Measurements from ENCODE around the gene CDK5RAP2.
"Not testable (repeated sequence)": the region's sequence is repeated elsewhere in the genome, so short reads cannot be mapped to it uniquely, and the experiment has no call there.

CDK5RAP2 gene

DNA sequence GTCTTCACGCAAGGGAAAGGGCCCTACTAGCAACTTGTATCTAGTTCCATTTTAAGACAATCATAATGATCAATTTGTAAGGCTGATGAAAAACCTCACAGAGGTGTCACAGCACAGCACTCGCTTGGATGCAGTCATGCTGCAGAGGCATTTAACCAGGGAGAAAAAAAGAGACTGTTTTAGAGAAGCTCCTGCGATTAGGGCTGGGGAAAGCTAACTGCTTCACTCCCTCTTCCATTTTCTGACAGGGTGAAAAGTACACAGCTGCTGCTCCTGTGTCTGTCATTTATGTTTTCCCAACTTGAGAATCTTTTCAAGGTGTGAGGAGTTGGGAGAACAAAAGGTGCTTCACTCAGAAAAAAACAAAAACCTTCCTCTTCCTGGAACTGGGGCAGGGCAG lies 106.4 kb downstream of the CDK5RAP2 start:
- DNase-seq (ENCODE audit: low read depth in 2 of 2), result no peak

DNA sequence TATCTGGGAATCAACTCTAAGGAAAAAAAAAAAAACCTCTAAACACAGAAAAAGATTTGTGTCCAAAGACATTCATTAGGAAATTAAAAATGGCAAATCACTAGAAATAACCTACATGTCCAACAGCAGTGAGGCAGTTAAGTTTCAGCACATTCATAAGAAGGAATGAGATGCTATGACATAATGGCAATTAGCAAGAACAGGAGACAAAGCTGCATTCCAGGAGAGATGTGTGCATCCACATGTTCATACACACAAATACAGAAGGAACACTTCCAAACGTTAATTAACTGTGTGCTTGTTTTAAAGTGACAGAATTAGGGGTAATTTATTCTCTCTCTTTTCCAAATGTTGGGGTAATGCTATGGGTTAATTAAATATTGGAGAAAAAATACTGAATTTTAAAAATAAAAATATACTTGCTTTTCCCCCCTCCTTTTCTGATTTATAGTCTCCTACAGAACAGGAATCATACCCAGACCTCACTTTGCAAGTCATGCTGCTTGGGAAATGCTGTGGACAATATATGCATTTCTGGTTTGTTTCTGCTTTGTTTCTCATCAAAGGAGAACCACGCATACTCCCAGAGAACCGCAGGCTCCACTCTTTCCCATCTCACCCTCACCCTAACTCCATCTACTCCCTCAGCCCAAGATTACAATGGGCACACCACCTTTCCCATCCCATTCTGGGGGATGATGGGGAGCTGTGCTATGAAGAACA lies 114.1 kb downstream of the CDK5RAP2 start:
- no peak for DNase-seq (ENCODE audit: low read depth in 2 of 2)

DNA sequence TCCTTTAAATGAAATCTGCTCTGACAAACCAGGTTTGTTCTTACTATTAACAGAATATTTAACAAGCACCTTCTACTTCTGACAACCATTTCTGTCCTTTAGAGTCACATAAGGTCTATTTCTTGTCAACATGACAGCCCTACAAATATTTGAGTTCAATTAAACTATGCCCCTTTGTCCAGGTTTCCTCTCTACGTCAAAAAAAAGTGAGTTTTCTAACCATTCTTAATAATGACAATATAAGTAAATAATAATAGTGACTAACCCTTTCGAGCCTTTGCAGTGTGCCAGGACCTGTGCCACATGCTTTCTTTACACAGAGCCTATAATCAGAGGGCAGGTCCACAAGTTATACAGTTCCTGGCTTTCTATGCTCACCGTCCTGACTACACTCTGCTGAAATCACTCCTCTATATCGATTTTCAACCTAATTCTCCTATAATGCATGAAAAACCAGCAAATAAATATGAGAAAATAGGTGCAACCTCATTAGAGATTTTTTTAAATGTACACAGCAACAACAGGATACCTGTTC lies 115.0 kb downstream of the CDK5RAP2 start:
- no peak for DNase-seq (ENCODE audit: low read depth in 2 of 2)

DNA sequence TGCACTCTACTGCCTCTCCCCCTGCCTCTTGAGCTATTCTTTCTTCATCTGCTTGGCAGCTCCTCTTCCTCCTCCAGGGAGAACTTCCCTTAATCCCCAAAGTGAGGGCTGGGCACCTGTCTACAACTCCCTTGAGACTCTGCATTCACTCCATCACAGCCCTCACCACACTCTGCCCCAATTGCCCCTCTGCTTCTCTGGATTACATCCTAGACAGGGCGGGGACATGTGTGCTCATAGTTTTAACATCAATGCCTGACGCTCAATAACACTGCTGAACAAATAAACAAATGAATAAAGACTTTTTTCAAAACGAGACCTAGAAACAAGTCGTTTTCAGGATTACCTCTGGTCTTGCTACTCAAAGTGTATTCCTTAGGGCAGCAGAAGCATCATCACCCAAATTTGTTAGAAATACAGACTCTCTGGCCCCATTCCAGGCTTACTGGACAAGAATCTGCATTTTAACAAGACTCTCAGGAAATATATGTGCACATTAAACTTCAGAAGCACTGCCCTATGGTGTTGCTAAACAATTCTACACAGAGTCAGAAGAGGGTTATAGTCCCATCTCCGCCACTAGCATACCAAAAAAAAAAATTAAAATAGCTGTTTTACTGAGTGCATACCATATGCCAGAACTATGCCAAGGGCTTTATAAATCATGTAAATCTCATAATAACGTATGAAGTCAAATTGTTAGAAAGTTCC lies 115.6 kb downstream of the CDK5RAP2 start:
- DNase-seq (ENCODE audit: low read depth in 2 of 2), result no peak

DNA sequence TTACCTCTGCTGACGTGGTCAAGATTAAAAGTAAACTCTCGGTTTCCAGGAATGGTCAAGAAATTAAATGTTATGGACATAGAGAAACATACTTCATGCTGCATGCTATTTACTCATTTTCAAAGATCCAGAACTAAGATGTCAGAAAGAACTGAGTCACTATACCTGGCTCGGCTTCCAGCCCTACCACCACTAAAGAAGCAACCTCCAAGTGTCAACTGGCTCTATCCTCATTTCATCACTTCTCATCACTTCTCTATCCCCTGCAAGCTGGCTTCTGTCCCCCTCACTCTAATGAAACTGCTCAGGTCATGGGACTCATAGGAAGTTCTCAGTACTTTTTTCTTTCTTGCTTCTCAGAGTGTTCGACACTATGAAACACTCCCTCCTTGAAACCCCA lies 116.2 kb downstream of the CDK5RAP2 start:
- no peak for DNase-seq (ENCODE audit: low read depth in 2 of 2)

DNA sequence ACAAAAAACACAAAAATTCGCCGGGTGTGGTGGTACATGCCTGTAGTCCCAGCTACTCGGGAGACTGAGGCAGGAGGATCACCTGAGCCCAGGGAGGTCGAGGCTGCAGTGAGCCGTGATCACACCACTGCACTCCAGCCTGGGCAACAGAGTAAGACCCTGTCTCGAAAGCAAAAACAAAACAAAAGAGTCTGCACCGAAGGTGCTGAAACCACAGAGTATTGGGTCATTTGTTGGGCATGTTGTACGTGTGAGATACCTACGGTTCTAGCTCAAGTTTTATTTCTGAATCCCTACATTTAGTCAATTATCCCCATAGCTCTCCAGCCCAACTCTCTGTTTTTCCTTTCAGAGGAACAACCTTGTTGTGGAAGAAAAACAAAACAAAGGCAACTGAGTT lies 118.3 kb downstream of the CDK5RAP2 start:
- not testable (repeated sequence) for DNase-seq (ENCODE audit: low read depth in 2 of 2)

DNA sequence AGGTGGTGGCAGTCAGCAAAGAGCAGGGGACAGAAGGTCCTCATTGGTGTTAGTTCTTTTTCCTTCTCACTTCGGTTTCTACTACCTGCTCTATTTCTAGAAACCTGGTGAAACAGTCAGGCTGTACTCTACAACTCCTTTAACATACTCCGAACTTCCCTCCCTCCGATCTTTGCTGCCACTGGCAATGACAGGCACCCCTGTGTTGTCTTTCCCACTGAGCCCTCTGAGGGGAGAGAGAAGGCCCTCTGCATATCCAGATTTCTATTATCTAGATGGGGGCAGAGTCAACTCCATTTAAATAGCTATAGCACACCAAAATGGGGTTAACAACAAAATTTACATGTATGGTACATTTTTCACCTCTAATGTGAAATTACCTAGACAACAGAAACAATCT lies 123.7 kb downstream of the CDK5RAP2 start:
- DNase-seq (ENCODE audit: low read depth in 2 of 2), result no peak

DNA sequence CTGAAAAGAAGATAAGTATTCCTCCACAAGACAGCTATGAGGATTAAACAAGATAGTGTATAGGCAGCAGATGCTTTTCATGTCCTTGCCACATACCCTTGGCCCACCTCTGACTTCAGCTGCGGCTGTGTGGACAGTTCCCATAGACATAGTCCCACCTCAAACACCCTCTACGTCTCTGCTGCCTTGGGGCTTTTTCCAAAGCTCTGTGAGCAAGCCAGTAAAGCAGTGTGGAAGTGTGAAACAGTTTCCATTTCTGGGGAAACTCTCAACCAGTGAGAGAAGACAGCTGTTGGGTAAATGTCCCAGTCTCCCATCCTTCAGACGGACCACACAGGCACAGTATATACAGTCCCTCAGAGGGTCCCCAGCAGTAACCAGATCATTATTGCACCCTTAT lies 125.5 kb downstream of the CDK5RAP2 start:
- DNase-seq (ENCODE audit: low read depth in 2 of 2), result no peak

DNA sequence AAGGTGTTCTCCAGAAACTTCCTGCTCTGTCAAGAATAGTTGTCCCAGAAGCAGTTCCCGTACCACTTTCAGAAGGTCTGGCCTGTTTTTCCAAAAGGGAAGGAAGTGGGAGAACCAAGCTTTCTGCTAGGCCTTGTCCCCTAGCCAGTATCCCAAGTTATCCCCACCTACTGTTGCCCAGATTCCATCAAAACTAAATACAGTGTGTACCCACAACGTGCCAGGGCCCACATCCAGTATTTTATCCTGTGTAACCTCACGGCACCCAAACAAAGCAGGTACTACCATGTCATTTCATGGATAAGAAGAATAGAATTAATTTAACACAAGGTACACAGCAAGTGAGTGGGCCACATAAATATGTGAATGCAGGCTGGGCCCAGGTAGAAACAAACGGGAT lies 126.2 kb downstream of the CDK5RAP2 start:
- no peak for DNase-seq (ENCODE audit: low read depth in 2 of 2)

DNA sequence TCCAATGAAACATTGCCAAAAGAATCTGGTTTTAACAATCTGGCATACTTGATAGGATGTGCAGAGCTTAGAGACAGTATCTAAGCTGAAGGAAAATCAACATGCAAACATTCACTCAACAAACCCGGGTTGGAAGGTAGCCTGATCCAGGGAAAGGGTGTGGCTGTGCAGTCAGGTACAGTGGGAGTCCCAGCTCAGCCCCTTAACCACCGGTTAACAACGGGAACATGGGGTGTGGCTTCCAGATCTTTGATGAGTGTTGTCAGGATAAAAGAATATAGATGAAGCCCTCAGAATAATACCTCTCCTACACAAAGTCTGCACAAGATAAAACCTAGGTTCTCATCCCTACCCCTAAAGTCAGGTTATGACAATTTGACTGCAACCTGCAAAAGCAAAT lies 127.3 kb downstream of the CDK5RAP2 start:
- no peak for DNase-seq (ENCODE audit: low read depth in 2 of 2)

DNA sequence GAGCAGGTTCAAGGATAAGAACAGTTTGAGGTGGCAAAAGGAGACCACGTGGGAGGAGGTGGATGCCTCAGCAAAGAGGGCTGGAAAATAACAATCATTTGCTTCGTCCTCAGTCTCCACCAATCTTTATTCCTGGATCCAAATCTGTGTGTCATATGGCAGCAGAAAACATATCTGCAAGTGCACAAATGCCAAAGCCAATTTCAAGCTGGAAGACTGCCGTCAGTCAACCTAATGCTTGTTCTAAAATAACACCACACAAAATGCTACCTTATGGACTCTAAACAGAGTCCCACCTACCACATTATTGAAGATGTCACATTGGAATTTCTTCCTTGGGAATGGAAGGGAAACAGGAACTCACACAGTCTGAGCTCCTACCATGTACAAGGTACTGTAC lies 129.1 kb downstream of the CDK5RAP2 start:
- no peak for DNase-seq (ENCODE audit: low read depth in 2 of 2)

DNA sequence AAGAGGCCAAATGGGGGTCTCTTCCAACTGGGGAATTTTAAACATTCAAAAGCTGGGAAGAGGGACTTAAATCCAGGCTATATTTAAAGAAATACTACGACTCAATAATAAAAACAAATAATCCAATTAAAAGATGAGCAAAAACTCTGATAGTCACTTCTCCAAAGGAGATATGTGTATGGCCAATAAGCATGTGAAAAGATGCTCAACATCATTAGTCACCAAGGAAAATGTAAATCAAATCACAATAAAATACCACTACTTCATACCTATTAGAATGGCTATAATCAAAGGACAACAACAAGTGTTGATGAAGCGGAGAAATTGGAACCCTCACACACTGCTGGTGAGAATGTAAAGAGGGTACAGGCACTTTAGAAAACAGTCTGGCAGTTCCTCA lies 130.4 kb downstream of the CDK5RAP2 start:
- no peak for DNase-seq (ENCODE audit: low read depth in 2 of 2)

DNA sequence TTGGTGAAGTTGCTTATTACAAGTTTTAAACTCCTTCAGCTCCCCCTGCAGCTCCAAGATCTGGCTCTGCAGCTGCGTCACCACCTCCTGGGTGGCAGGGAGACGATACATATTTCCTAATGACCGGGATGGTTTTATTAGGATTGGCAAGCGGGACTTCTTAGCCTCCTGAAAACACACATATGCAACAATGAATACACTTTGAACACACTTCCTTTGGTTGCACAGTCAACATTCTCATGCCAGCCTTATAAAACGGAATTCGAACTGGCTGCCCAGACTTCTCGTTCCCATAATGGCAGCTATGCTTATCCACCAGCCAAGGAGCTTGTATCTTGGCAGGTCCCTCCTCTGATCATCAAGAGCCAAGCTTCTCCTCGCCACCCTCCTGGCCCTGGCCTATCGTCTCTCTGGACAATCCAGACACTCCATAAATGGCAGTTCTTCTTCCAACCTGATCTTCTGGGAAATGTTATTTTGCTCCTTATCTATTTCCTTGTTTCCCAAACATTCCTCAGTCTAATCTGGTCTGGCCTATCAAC lies 131.9 kb downstream of the CDK5RAP2 start:
- DNase-seq (ENCODE audit: low read depth in 2 of 2), result no peak

DNA sequence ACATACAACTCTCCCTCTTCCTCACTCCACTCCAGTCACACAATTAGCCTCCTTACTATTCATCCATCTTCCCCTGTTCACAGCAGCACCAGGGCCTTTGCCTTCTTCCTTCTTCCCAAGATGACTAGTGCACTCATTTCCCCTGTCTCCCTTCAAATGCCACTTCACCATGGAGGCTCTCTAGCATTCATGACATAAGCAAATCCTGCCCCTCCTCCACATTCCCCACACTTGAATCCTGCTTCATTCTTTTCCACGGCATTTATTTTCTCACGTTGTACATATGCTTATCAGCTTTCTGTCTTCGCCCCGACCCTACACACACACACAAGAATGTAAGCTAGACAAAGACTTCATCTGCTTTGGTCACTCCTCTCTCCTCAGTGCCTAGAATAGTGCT lies 133.3 kb downstream of the CDK5RAP2 start:
- DNase-seq (ENCODE audit: low read depth in 2 of 2), result no peak

DNA sequence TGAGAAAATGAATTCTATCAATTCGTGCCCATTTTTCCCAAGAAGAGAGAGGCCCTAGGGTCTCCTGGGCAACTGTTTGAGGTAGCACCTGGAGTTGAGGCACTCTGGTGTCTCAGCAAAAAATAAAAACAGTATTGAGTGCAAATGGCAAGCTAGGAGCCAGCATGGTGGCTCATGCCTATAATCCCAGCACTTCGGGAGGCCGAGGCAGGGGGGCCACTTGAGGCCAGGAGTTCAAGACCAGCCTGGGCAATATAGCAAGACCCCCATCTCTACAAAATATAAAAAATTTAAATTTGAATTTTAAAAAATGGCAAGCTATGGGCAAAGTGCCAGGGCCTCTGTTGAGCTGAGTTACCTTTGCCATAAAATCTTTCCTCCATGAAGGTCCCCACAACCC lies 136.0 kb downstream of the CDK5RAP2 start:
- no peak for DNase-seq (ENCODE audit: low read depth in 2 of 2)

DNA sequence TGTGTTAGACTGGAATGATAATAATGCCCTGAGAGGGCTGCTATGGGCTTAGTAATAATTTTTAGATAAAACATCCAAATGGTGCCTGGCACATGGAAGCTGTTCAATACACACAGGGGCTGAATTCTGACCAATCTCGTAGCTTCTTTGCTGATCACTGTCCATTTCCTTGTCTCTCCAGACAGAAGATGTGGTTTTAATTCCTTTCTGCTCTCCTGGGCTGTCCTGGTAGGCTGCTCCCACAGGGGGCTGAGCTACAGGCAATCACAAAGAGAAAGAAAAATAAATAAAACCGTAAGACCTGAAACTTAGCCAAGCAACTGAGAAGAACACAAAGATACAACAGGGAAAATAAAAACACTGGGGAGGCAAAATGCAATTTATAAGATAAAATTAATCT lies 136.5 kb downstream of the CDK5RAP2 start:
- DNase-seq (ENCODE audit: low read depth in 2 of 2), result no peak

DNA sequence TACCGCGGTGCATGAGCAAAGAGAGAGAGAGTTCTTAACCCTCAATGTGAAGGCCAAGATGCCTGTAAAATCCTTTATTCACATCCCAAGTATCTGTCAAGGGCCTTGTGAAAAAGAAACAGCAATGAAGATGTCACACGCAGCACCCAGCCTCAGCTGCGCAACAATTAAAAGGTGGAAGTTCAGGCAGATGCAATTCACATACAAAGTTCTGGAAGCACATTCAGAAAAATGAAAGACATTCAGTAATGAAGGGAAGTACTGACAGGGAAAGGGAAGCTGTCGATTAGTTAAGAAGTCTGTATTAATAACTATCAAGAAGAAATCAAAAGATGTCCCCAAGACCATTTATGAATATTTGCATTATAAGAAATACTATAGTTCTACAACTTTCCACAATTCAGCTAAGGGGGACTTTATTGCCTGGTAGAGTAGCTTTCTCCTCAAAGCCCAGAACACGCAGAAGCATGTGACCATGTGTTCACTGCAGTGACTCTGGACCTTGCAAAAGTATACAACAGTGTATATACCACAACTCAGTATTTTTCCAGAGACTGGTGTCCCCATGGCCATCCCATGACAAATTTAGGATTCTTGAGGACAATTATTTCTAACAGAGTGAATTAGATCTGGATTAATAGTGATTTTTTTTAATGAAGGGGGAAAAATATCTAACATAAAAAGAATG lies 137.5 kb downstream of the CDK5RAP2 start:
- DNase-seq (ENCODE audit: low read depth in 2 of 2), result no peak

DNA sequence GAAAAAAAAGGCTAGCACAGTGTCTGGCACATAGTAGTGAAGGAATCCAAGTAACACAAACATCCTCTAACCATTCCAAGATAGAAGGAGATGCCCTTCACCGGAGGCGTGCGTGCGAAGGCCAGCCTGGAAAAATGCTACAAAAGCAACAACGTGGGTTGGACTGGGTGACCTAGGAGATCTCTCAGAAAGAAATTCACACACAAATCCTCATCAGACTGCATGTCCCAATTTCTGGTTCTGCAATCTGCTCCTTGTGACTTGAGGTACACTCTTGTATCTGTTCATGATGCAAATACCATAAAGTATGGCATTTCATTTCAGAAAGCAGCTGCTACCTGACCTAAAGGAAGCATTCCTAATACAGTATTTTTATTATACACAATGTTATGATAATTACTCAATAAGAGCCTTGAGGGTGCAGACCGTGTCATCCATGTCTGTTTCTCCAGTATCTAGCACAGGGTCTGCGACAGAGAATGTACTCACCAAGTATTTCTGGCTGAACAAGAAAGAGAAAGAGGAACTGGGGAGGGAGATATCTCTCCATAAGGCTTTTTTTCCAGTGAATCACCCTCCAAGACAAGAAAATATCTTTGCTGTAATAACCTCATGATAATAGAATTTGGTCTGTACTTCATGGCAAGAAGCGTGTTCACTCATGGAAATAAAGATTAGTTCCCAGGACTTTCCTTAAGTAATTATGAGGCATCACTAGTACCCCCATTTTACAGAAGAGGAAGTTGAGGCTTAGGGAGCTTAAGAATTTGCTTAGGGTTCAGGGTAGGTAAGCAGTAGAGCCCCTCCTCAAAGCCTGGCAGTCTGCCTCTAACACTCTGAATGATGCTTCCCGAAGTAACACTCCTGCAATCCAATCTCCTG lies 138.3 kb downstream of the CDK5RAP2 start:
- no peak for DNase-seq (ENCODE audit: low read depth in 2 of 2)

DNA sequence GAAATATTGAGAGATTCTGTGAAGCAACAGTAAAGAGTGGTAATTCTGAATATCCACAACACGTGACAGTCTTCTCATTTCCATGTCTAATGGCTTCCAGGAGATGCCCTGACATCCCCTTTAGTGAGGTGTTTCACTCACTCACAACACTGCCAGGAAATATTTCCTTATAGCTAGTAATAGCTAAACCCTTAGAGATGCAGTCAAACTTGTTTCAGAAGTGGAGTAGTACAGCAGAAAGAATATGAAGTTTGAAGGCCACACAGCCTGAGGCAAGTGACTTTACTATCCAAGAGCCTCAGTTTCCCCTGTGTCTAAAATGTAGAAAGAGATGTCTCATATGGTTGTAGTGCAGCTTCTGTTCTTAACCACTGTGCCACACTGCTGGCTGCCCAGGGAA lies 139.2 kb downstream of the CDK5RAP2 start:
- no peak for DNase-seq (ENCODE audit: low read depth in 2 of 2)

DNA sequence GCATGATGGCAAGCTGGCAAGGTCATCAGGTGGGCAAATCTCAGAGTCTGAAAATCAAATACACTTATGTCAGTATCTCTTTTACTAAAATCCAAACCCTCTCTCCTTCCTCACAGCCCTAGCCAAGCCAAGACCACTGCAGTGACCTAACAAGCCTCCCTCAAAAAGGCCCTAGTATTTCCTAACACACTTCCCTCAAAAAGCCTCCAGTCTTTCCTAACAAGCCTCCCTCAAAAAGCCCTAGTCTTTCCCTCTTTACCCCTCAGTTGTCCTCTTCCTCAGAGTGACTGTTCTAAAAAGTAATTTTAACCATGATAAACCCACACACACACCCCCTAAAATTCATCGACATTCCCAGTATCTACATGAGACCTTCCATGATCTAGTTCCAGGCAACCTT lies 140.0 kb downstream of the CDK5RAP2 start:
- DNase-seq (ENCODE audit: low read depth in 2 of 2), result no peak

DNA sequence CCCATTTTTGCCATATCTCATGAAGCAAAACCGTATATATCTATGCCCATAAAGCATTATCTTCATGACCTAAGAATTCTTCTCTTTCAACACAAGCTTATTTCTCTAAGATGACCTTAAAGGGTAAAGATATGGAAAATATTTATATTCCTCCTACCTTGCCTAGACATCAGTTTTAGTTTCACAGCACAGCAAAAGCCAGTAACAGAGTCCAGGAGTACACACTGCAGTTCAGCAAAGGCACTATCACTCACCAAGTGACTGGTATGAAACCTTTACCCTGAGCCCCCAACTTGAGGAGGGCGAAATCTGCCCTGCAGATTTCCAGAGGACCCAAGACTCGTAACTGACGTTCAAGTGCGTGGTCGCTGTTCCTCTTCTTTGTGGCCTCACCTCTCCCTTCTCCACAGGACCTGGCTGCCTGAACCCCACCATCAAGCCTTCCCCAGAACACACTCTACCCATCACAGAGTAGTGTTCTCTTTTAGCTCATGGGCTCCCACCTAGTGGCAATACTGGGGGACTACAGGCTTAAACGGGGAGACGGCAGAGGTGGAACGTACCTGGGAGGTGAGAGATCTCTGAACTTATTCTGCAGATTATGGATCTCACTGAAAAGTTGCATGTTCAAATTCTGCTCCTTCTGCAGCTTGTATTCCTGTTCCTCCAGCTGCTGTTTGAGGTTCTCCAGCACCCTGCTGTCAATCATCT lies 141.0 kb downstream of the CDK5RAP2 start:
- DNase-seq (ENCODE audit: low read depth in 2 of 2), result no peak
